K562 (cell line): ENCODE data around the gene CARD9. TPM values are rescaled to one million over a fixed set of nuclear protein-coding genes. Genes with fewer than 3 reads are reported as not detected.

Experiments
- AFF1 ChIP-seq, 2 experiments: fragments of 450-650 bp; IDR thresholded peaks; 2 replicates each; pipeline ENCODE4 v1.6.1; 2018; ENCODE audit warnings: mild to moderate bottlenecking in 2 of 2, low read depth in 1 of 2; ENCODE audit not compliant: partially characterized antibody in 2 of 2
- AFF4 ChIP-seq: sonication (generic); formaldehyde crosslinking; IDR thresholded peaks from 2 replicates; pipeline ENCODE4 v1.8.0; 2023; ENCODE audit warnings: mild to moderate bottlenecking, missing genetic modification reagents
- CUX1 ChIP-seq: fragments of 200-800 bp; sonication (Bioruptor generic); IDR thresholded peaks from 2 replicates; pipeline ENCODE4 v1.6.1; 2016; ENCODE audit warnings: missing genetic modification characterization, missing compliant biosample characterization
- MAFF ChIP-seq: IDR thresholded peaks from 2 replicates; pipeline ENCODE4 v1.6.1; 2012; ENCODE audit warnings: low read length, improper control_type of control experiment
- NFIX ChIP-seq: fragments of 250-450 bp; sonication (Bioruptor Pico); IDR thresholded peaks from 2 replicates; pipeline ENCODE4 v1.4.0; 2020; ENCODE audit warnings: low read depth, mild to moderate bottlenecking, moderate library complexity
- NRF1 ChIP-seq, 2 experiments: fragments of 450-650 bp; IDR thresholded peaks in 1 of 2; conservative IDR thresholded peaks in 1 of 2; 2 replicates each; pipeline ENCODE4 v1.6.1; 2014; ENCODE audit warnings: mild to moderate bottlenecking in 2 of 2
- PRDM10 ChIP-seq: fragments of 450-650 bp; IDR thresholded peaks from 2 replicates; pipeline ENCODE4 v1.6.1; 2018; ENCODE audit not compliant: partially characterized antibody
- ZNF239 ChIP-seq: fragments of 250-450 bp; sonication (Bioruptor Pico); IDR thresholded peaks from 2 replicates; pipeline ENCODE4 v1.4.0; 2020; ENCODE audit warnings: mild to moderate bottlenecking
- polyA plus RNA-seq, 8 experiments: library from polyadenylated mRNA; depleted of rRNA in 4 of 8; stranded (reverse) in 5 of 8; unstranded in 3 of 8; fragments of >200 nt; fragmentation: Nextera tagmentation in 2 of 8; fragmentation: Illumina TruSeq in 1 of 8; extraction: Ambion mirVana in 2 of 8; extraction: Trizol in 1 of 8; gene quantifications; 2 replicates each; pipeline versions ENCODE4 v1.2.1 to v1.2.3, GENCODE V29; 2011 to 2014; ENCODE audit warnings: inconsistent platforms in 1 of 8, missing spikeins in 1 of 8
- total RNA-seq, 7 experiments: library from RNA; depleted of rRNA in 6 of 7; stranded (reverse); fragments of >200 nt in 6 of 7; fragmentation: Illumina TruSeq in 2 of 7; extraction: Trizol in 2 of 7; gene quantifications; 2 replicates each; pipeline versions ENCODE4 v1.2.1 to v1.2.3, GENCODE V29; 2011 to 2021; ENCODE audit warnings: low replicate concordance in 1 of 7

The CARD9 gene
- total and polyA plus RNA-seq, 9 of the 15 experiments (the other 6 are each of a cell fraction or from before 2014, with no cell fraction given) = 1.7 to 53.0 (median 9.7) TPM

- TF ChIP-seq PRDM10 (peak; percentile 97), AFF4 (no peak), NRF1 (conservative IDR thresholded peaks at IDR 0.05 in 1 of 2, IDR thresholded peaks at IDR 0.05 in 1 of 2) (peak; percentile 41 to 49; a peak in 3 of 4 replicates), AFF1 (IDR thresholded peaks at IDR 0.05; ENCODE audit: low read depth in 1 of 2, partially characterized antibody in 2 of 2) (no peak), CUX1 (CRISPR knock-in tag) (no peak), NFIX (CRISPR knock-in tag) (no peak), MAFF (no peak), ZNF239 (CRISPR knock-in tag) (no peak)
These were observed 48.8 kb downstream of the CARD9 start (continued) for GRCh38 chr9:136324501-136325300.
